SKM-1 (cell line): ENCODE results near the gene LBH.
"Not testable (repeated sequence)": the region's sequence is repeated elsewhere in the genome, so short reads cannot be mapped to it uniquely, and the experiment has no call there.

ENCODE experiments used
- DNase-seq: peaks from one replicate; lab custom pipeline; 2025; ENCODE audit not compliant: unreplicated experiment; lab: John Stamatoyannopoulos, UW

The LBH gene

GRCh38 chr2:30255466-30256408 lies 24.4 kb downstream of the LBH start:
- no peak for DNase-seq

GRCh38 chr2:30257266-30258214 lies 26.2 kb downstream of the LBH start:
- no peak for DNase-seq

- no peak for DNase-seq
These were observed 27.7 kb downstream of the LBH start for GRCh38 chr2:30259071-30259470.

- no peak for DNase-seq
These were observed 28.7 kb downstream of the LBH start for GRCh38 chr2:30259827-30260679.

- no peak for DNase-seq
These were observed 29.6 kb downstream of the LBH start for GRCh38 chr2:30260941-30261340.

- DNase-seq: no peak
These were observed 30.4 kb downstream of the LBH start for GRCh38 chr2:30261695-30262211.

- DNase-seq: no peak
These were observed 31.5 kb downstream of the LBH start for GRCh38 chr2:30262716-30263309.

- no peak for DNase-seq
These were observed 32.9 kb downstream of the LBH start for GRCh38 chr2:30264274-30264673.

- DNase-seq: no peak
These were observed 34.0 kb downstream of the LBH start for GRCh38 chr2:30265052-30266015.

GRCh38 chr2:30266051-30266621 lies 34.8 kb downstream of the LBH start:
- peak; percentile 14 for DNase-seq

GRCh38 chr2:30266705-30267104 lies 35.4 kb downstream of the LBH start:
- DNase-seq: no peak

- DNase-seq: no peak
These were observed 36.0 kb downstream of the LBH start for GRCh38 chr2:30267161-30267975.

- DNase-seq: no peak
These were observed 37.0 kb downstream of the LBH start for GRCh38 chr2:30268296-30268871.

GRCh38 chr2:30269114-30269770 lies 37.9 kb downstream of the LBH start:
- DNase-seq: not testable (repeated sequence)

- DNase-seq: no peak
These were observed 38.4 kb downstream of the LBH start for GRCh38 chr2:30269771-30270145.

GRCh38 chr2:30270166-30270565 lies 38.8 kb downstream of the LBH start:
- DNase-seq: no peak

GRCh38 chr2:30271301-30271700 lies 40.0 kb downstream of the LBH start:
- DNase-seq: no peak
